Measurements from ENCODE around the gene CITED4.
A peak's percentile ranks its signal among the peaks of the same experiment; 100 is the strongest.
"Not testable (repeated sequence)": the region's sequence is repeated elsewhere in the genome, so short reads cannot be mapped to it uniquely, and the experiment has no call there.

Gene CITED4

GRCh38 chr1:40899230-40899870, 37.2 kb upstream of the CITED4 start:
- no peaks in the 10 kb centered on the region for H3K27me3 ChIP-seq (ENCODE audit: control insufficient read depth, insufficient read depth, low read length)
- H2AFZ ChIP-seq = no peak overlapping the region
- no peak overlapping the region for H3K9ac ChIP-seq
- H3K79me2 ChIP-seq = no peaks in the 10 kb centered on the region
- no peaks in the 10 kb centered on the region for H3K4me1 ChIP-seq
- no peak overlapping the region for H3K4me3 ChIP-seq (ENCODE audit: low read depth, low read length)
- H3K27ac ChIP-seq = no peak overlapping the region
- no peak for TF ChIP-seq CTCF (IDR thresholded peaks at IDR 0.05)
- H3K36me3 ChIP-seq (ENCODE audit: control insufficient read depth, insufficient read depth, low read length) = no peaks in the 10 kb centered on the region
- peak overlapping the region; percentile 46 for H3K4me2 ChIP-seq (ENCODE audit: low read length)
- H3K9me3 ChIP-seq (ENCODE audit: control insufficient read depth, low read length) = no peaks in the 10 kb centered on the region

GRCh38 chr1:40898431-40898901, 36.3 kb upstream of the CITED4 start:
- H3K4me1 ChIP-seq = no peaks in the 10 kb centered on the region
- no peak overlapping the region for H3K9ac ChIP-seq
- H3K9me3 ChIP-seq (ENCODE audit: control insufficient read depth, low read length) = no peaks in the 10 kb centered on the region
- H3K4me2 ChIP-seq (ENCODE audit: low read length) = peak overlapping the region; percentile 46
- no peak for TF ChIP-seq CTCF (IDR thresholded peaks at IDR 0.05)
- H2AFZ ChIP-seq = no peak overlapping the region
- no peaks in the 10 kb centered on the region for H3K27me3 ChIP-seq (ENCODE audit: control insufficient read depth, insufficient read depth, low read length)
- H3K36me3 ChIP-seq (ENCODE audit: control insufficient read depth, insufficient read depth, low read length) = no peaks in the 10 kb centered on the region
- H3K27ac ChIP-seq = no peak overlapping the region
- H3K79me2 ChIP-seq = no peaks in the 10 kb centered on the region
- H3K4me3 ChIP-seq (ENCODE audit: low read depth, low read length) = no peak overlapping the region

GRCh38 chr1:40897513-40897912, 35.4 kb upstream of the CITED4 start:
- no peaks in the 10 kb centered on the region for H3K9me3 ChIP-seq (ENCODE audit: control insufficient read depth, low read length)
- H3K27ac ChIP-seq = no peak overlapping the region
- H2AFZ ChIP-seq = no peak overlapping the region
- no peak overlapping the region for H3K4me3 ChIP-seq (ENCODE audit: low read depth, low read length)
- no peaks in the 10 kb centered on the region for H3K27me3 ChIP-seq (ENCODE audit: control insufficient read depth, insufficient read depth, low read length)
- no peaks in the 10 kb centered on the region for H3K79me2 ChIP-seq
- H3K4me1 ChIP-seq = no peaks in the 10 kb centered on the region
- H3K4me2 ChIP-seq (ENCODE audit: low read length) = no peak overlapping the region
- no peaks in the 10 kb centered on the region for H3K36me3 ChIP-seq (ENCODE audit: control insufficient read depth, insufficient read depth, low read length)
- H3K9ac ChIP-seq = no peak overlapping the region
- TF ChIP-seq CTCF (IDR thresholded peaks at IDR 0.05) = no peak

GRCh38 chr1:40896482-40896881, 34.3 kb upstream of the CITED4 start:
- H3K79me2 ChIP-seq = no peaks in the 10 kb centered on the region
- H3K4me2 ChIP-seq (ENCODE audit: low read length) = no peak overlapping the region
- TF ChIP-seq CTCF (IDR thresholded peaks at IDR 0.05) = no peak
- no peaks in the 10 kb centered on the region for H3K36me3 ChIP-seq (ENCODE audit: control insufficient read depth, insufficient read depth, low read length)
- H3K4me1 ChIP-seq = no peaks in the 10 kb centered on the region
- no peak overlapping the region for H2AFZ ChIP-seq
- no peak overlapping the region for H3K27ac ChIP-seq
- no peaks in the 10 kb centered on the region for H3K9me3 ChIP-seq (ENCODE audit: control insufficient read depth, low read length)
- H3K4me3 ChIP-seq (ENCODE audit: low read depth, low read length) = no peak overlapping the region
- no peaks in the 10 kb centered on the region for H3K27me3 ChIP-seq (ENCODE audit: control insufficient read depth, insufficient read depth, low read length)
- H3K9ac ChIP-seq = no peak overlapping the region

- no peak overlapping the region for H2AFZ ChIP-seq
- no peaks in the 10 kb centered on the region for H3K79me2 ChIP-seq
- no peak overlapping the region for H3K27ac ChIP-seq
- H3K4me1 ChIP-seq = no peaks in the 10 kb centered on the region
- no peaks in the 10 kb centered on the region for H3K9me3 ChIP-seq (ENCODE audit: control insufficient read depth, low read length)
- H3K4me2 ChIP-seq (ENCODE audit: low read length) = no peak overlapping the region
- H3K36me3 ChIP-seq (ENCODE audit: control insufficient read depth, insufficient read depth, low read length) = no peaks in the 10 kb centered on the region
- H3K4me3 ChIP-seq (ENCODE audit: low read depth, low read length) = no peak overlapping the region
- no peak for TF ChIP-seq CTCF (IDR thresholded peaks at IDR 0.05)
- no peaks in the 10 kb centered on the region for H3K27me3 ChIP-seq (ENCODE audit: control insufficient read depth, insufficient read depth, low read length)
- H3K9ac ChIP-seq = no peak overlapping the region
These were observed 33.4 kb upstream of the CITED4 start for GRCh38 chr1:40895601-40896000.

GRCh38 chr1:40894858-40895257, 32.7 kb upstream of the CITED4 start:
- not testable (repeated sequence) for H3K9ac ChIP-seq, H3K79me2 ChIP-seq

More at GRCh38 chr1:40894858-40895257, 32.7 kb upstream of the CITED4 start:
- H3K4me1 ChIP-seq; H3K36me3 ChIP-seq (ENCODE audit: control insufficient read depth, insufficient read depth, low read length); H3K4me2 ChIP-seq (ENCODE audit: low read length); H2AFZ ChIP-seq; H3K27ac ChIP-seq; H3K9me3 ChIP-seq (ENCODE audit: control insufficient read depth, low read length); H3K27me3 ChIP-seq (ENCODE audit: control insufficient read depth, insufficient read depth, low read length); H3K4me3 ChIP-seq (ENCODE audit: low read depth, low read length): not testable (repeated sequence)
